ENCODE results near the gene CAAP1. TPM values are rescaled to one million over a fixed set of nuclear protein-coding genes. Genes with fewer than 3 reads are reported as not detected.

CAAP1 gene
- total RNA-seq, 1 experiment from 2014 or later, result 30.5 TPM

DNA sequence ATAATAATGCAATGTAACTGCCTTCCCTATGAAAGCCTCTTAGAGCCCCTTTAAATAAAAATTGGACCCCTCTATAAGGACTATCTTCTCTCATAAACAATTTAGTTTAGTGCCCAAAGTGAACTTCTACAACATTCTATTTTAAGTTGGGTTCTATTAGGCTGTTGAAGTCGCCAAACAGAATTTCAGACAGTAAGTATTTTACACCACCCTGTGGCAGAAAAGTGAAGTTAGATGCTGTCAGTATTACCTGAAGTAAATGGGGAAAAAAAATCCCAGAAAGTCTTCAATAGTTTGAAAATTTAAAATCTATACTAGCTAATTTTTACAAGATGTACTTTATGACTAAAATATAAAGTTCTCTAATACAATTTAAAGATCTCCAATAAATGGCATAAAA, 29.5 kb downstream of the CAAP1 start:
- Histone ChIP-seq H3K4ac (ENCODE audit: low read depth, low read length) (no peak overlapping the region), H2BK15ac (ENCODE audit: low read depth, low read length) (no peak overlapping the region), H2AK5ac (ENCODE audit: insufficient read length, low read length) (no peak overlapping the region), H3K9me3 (ENCODE audit: control insufficient read depth, low read depth, low read length) (no peaks in the 10 kb centered on the region), H3K23ac (ENCODE audit: insufficient read length, low read depth, low read length) (no peak overlapping the region), H3K79me2 (ENCODE audit: insufficient read depth, low read length) (no peaks in the 10 kb centered on the region), H3K4me2 (ENCODE audit: insufficient read depth, insufficient read length, low read length) (no peak overlapping the region), H2BK20ac (ENCODE audit: low read depth, low read length, poor library complexity, severe bottlenecking) (no peak overlapping the region), H3K27me3 (ENCODE audit: insufficient read depth, low read length) (no peaks in the 10 kb centered on the region), H2BK5ac (ENCODE audit: insufficient read length, low read length) (no peak overlapping the region), H3K14ac (ENCODE audit: insufficient read depth, low read length) (no peak overlapping the region), H2BK12ac (ENCODE audit: insufficient read length, low read depth, low read length) (no peak overlapping the region), H3K79me1 (ENCODE audit: insufficient read depth, low read depth, low read length, poor library complexity, severe bottlenecking) (no peaks in the 10 kb centered on the region), H3K9ac (ENCODE audit: extremely low read depth, insufficient read length, low read length) (no peak overlapping the region), H3K4me1 (ENCODE audit: insufficient read depth, low read length) (no peaks in the 10 kb centered on the region), H4K8ac (replicated peaks; ENCODE audit: insufficient read length, low read depth, low read length) (no peak overlapping the region), H4K20me1 (ENCODE audit: control insufficient read depth, insufficient read depth, insufficient read length) (no peaks in the 10 kb centered on the region), H4K91ac (ENCODE audit: insufficient read length, low read depth, low read length) (no peak overlapping the region), H3K27ac (ENCODE audit: insufficient read length, low read depth, low read length) (no peak overlapping the region), H4K5ac (ENCODE audit: insufficient read length, low read depth, low read length) (no peak overlapping the region), H3K23me2 (ENCODE audit: insufficient read length, low read depth, low read length, poor library complexity, severe bottlenecking) (no peaks in the 10 kb centered on the region), H3K56ac (ENCODE audit: insufficient read length, low read depth, low read length) (no peak overlapping the region), H3T11ph (ENCODE audit: low read length) (no peak overlapping the region), H2BK120ac (ENCODE audit: low read depth, low read length, poor library complexity, severe bottlenecking) (no peak overlapping the region), H3K18ac (ENCODE audit: insufficient read length, low read depth, low read length) (no peak overlapping the region), H2AFZ (ENCODE audit: low read length) (no peak overlapping the region)
- no peak overlapping the region for H3K27ac Mint-ChIP-seq
- peaks cover 8 to 34% (median 20%) of the 10 kb centered on the region in 3 experiments for H3K36me3 Mint-ChIP-seq (ENCODE audit: insufficient read depth in 1 of 3, low read depth in 3 of 3)
- TF ChIP-seq, protein P1, sequence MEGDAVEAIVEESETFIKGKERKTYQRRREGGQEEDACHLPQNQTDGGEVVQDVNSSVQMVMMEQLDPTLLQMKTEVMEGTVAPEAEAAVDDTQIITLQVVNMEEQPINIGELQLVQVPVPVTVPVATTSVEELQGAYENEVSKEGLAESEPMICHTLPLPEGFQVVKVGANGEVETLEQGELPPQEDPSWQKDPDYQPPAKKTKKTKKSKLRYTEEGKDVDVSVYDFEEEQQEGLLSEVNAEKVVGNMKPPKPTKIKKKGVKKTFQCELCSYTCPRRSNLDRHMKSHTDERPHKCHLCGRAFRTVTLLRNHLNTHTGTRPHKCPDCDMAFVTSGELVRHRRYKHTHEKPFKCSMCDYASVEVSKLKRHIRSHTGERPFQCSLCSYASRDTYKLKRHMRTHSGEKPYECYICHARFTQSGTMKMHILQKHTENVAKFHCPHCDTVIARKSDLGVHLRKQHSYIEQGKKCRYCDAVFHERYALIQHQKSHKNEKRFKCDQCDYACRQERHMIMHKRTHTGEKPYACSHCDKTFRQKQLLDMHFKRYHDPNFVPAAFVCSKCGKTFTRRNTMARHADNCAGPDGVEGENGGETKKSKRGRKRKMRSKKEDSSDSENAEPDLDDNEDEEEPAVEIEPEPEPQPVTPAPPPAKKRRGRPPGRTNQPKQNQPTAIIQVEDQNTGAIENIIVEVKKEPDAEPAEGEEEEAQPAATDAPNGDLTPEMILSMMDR (conservative IDR thresholded peaks at IDR 0.05), result peak; percentile 58; the same call in 2 of the 3 replicates
- H3K9me3 Mint-ChIP-seq, result no peaks in the 10 kb centered on the region
- no peaks in the 10 kb centered on the region; a peak in 1 of 4 replicates for H3K4me1 Mint-ChIP-seq
- no CpG with 5 or more reads among the region's 1 CpG for WGBS (ENCODE audit: extremely low coverage, insufficient read length, low lambda C conversion rate)
- no peak for DNase-seq
- H3K27me3 Mint-ChIP-seq (ENCODE audit: low read depth), result no peaks in the 10 kb centered on the region
- no peak overlapping the region for H3K4me3 Mint-ChIP-seq
